ENCODE results near the gene SLC2A6. TPM values are rescaled to one million over a fixed set of nuclear protein-coding genes. Genes with fewer than 3 reads are reported as not detected.

SLC2A6 gene
- total RNA-seq, 3 donors from 2014 or later: 1.8 to 2.0 (median 1.8) TPM

DNA sequence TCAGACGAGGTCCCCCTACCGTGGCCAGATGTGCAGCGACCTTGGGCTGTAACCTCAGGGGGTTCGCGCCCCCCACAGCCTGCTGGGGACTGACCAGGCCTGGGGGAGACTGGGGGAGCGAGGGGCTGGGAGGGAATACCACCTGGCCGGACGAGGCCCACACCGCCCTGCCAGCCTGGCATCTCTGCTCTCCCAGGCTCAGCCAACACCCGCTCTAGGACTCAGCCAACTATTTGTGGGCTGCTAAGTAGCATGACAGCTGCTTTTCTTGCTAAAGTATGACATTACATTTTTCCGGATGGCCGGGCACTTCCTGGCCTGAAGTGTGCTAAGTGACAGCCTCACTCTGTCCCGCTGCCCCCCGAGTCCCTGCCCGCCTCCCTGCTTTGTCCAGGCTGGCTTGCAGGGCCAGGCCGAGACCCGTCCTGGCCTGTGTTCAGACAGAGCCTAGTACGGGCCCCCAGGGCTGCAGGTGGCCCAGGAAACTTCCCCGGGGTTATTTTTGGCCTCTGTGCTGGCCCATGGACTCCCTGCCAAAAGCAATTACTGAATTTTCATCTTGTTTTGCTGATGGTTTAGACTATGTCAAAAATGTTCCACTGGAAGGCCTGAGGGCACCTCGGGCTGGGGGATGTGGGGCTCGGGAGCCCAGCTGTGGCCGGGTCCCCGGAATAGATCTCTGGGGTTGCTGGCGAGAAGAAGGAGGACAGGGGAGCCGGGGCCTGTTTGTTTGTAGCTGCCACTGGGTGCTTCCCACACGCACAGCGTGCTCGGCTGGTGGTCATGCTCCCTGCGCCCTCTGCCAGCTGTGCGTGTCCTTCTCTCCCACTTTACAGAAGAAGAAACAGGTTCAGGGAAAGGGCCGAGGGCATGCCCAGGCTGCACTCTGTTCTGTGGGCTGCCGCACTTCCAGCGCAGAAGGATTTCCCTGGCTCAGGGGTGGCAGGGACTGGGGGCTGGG, 13.4 kb upstream of the SLC2A6 start:
- Histone ChIP-seq H3K27me3 (peaks cover under 1 to 17% of the 10 kb centered on the region in 2 donors), H3K36me3 (no peaks in the 10 kb centered on the region), H3K4me1 (no peaks in the 10 kb centered on the region), H3K9me3 (no peaks in the 10 kb centered on the region), H3K27ac (peak overlapping the region; percentile 55 to 84), H3K4me3 (peak overlapping the region in 1 of 3 donors; percentile 37)
- TF ChIP-seq, protein P1, sequence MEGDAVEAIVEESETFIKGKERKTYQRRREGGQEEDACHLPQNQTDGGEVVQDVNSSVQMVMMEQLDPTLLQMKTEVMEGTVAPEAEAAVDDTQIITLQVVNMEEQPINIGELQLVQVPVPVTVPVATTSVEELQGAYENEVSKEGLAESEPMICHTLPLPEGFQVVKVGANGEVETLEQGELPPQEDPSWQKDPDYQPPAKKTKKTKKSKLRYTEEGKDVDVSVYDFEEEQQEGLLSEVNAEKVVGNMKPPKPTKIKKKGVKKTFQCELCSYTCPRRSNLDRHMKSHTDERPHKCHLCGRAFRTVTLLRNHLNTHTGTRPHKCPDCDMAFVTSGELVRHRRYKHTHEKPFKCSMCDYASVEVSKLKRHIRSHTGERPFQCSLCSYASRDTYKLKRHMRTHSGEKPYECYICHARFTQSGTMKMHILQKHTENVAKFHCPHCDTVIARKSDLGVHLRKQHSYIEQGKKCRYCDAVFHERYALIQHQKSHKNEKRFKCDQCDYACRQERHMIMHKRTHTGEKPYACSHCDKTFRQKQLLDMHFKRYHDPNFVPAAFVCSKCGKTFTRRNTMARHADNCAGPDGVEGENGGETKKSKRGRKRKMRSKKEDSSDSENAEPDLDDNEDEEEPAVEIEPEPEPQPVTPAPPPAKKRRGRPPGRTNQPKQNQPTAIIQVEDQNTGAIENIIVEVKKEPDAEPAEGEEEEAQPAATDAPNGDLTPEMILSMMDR (IDR thresholded peaks at IDR 0.05): no peak
- TF ChIP-seq POLR2A (IDR thresholded peaks at IDR 0.05): no peak
- TF ChIP-seq POLR2AphosphoS5 (IDR thresholded peaks at IDR 0.05): no peak
- intact Hi-C loops (cut with DNase I; ENCODE audit: low total_unique reads): no loop called here
- DNase-seq (ENCODE audit: low spot score in 2 of 2): peak in 1 of 2 donors; percentile 46

DNA sequence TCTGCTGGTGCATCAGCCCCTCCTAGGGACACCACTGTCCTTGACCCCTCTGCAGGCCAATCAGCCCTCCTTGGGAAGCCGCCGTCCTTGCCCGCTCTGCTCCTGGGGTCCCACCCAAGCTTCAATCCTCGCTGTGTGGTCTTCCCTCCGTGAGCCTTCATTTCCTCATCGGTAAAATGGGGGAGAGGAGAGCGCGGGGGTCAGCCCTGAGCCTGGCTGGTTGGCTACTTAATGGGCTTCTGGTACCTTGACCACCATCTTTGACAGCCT, 12.7 kb upstream of the SLC2A6 start:
- H3K27ac ChIP-seq: peak overlapping the region in 1 of 2 donors; percentile 84
- intact Hi-C loops (cut with DNase I; ENCODE audit: low total_unique reads): no loop called here
- TF ChIP-seq POLR2A (IDR thresholded peaks at IDR 0.05): no peak
- TF ChIP-seq POLR2AphosphoS5 (IDR thresholded peaks at IDR 0.05): no peak
- TF ChIP-seq, protein P1 (IDR thresholded peaks at IDR 0.05): no peak
- no peak overlapping the region for H3K4me3 ChIP-seq
- H3K27me3 ChIP-seq: peaks cover 0 to 16% of the 10 kb centered on the region in 2 donors
- no peaks in the 10 kb centered on the region for H3K9me3 ChIP-seq
- H3K36me3 ChIP-seq: no peaks in the 10 kb centered on the region
- DNase-seq (ENCODE audit: low spot score in 2 of 2): no peak
- H3K4me1 ChIP-seq: no peaks in the 10 kb centered on the region

DNA sequence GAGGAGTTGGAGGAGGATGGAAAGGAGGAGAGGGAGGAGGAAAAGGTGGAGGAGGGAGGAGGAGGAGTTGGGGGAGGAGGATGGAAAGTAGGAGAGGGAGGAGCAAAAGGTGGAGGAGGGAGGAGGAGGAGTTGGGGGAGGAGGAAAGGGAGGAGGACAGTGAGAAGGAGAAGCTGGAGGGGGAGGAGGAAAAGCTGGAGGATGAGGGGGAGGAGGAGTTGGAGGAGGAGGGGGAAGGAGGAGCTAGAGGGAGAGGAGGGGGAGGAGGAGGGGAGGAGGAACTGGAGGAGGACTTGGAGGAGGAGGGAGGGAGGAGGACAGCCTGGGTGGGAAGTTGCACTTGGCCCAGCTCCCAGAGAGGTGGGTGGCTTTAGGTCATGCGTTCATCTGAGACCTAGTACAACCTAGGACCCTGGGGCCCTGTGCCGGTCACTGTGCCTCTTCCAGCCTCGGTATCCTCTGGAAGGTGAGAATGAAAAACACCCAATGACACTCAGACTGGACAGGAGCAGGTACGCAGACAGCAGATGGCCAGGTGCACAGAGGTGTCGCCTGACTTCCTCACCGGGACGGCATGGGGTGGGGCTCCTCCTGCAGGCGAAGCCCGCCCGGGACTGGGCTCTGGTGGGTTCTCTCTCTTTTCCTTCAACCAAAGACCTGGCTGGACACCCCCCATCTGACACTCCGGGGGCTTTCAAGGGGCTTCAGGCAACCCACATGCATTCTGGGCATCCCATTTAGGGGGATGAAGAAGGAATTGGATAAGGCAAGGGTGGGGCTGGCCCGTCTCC, 12.2 kb upstream of the SLC2A6 start:
- Histone ChIP-seq H3K4me1 (no peaks in the 10 kb centered on the region), H3K4me3 (no peak overlapping the region), H3K27ac (no peak overlapping the region), H3K27me3 (peaks cover 0 to 12% of the 10 kb centered on the region in 2 donors), H3K9me3 (no peaks in the 10 kb centered on the region), H3K36me3 (no peaks in the 10 kb centered on the region)
- no peak for DNase-seq (ENCODE audit: low spot score in 2 of 2)
- intact Hi-C loops (cut with DNase I; ENCODE audit: low total_unique reads): no loop called here
- TF ChIP-seq, protein P1 (IDR thresholded peaks at IDR 0.05): no peak
- TF ChIP-seq POLR2AphosphoS5 (IDR thresholded peaks at IDR 0.05) (no peak), POLR2A (IDR thresholded peaks at IDR 0.05) (no peak)

GRCh38 chr9:133490201-133490681, 11.3 kb upstream of the SLC2A6 start:
- TF ChIP-seq POLR2AphosphoS5 (IDR thresholded peaks at IDR 0.05) (no peak), POLR2A (IDR thresholded peaks at IDR 0.05) (no peak)
- TF ChIP-seq, protein P1 (IDR thresholded peaks at IDR 0.05): no peak
- Histone ChIP-seq H3K36me3 (no peaks in the 10 kb centered on the region), H3K27me3 (peaks cover 0 to 12% of the 10 kb centered on the region in 2 donors), H3K27ac (no peak overlapping the region), H3K9me3 (no peaks in the 10 kb centered on the region), H3K4me1 (no peaks in the 10 kb centered on the region), H3K4me3 (no peak overlapping the region)
- no peak for DNase-seq (ENCODE audit: low spot score in 2 of 2)
- intact Hi-C loops (cut with DNase I; ENCODE audit: low total_unique reads): no loop called here

All from breast epithelium (tissue), 4 donors.